PC-9 (cell line): ENCODE measurements around the gene BCKDK. TPM values are rescaled to one million over a fixed set of nuclear protein-coding genes. Genes with fewer than 3 reads are reported as not detected.

Experiments
- BruUV-seq: library from RNA; stranded (reverse); fragments of 400-500 nt; replicated peaks from 2 replicates; lab custom pipeline; 2021; lab: Mats Ljungman, UMichigan
- CTCF ChIA-PET: fragments of 300-600 bp; sonication (Branson Sonifier 250); formaldehyde crosslinking; loops from one replicate; lab custom pipeline; 2022; ENCODE audit warnings: antibody characterized with exemption; lab: Charles Lee
- POLR2A ChIA-PET: fragments of 300-600 bp; sonication (Branson Sonifier 250); formaldehyde crosslinking; loops from one replicate; lab custom pipeline; 2022; ENCODE audit warnings: antibody characterized with exemption; ENCODE audit not compliant: unreplicated experiment; lab: Charles Lee
- DNase-seq, 2 experiments: peaks; one replicate each; pipeline versions ENCODE4 v3.0.0 to v3.0.0-alpha.2; 2015 to 2022; ENCODE audit warnings: mixed read lengths in 1 of 2
- H2AFZ ChIP-seq: fragments of 200-600 bp; sonication (generic); 2 replicates; pipeline ENCODE4 v1.8.1; 2017; ENCODE audit warnings: antibody characterized with exemption
- H3F3A ChIP-seq: fragments of 200-600 bp; sonication (generic); 2 replicates; pipeline ENCODE4 v1.8.1; 2017; ENCODE audit warnings: antibody characterized with exemption, mild to moderate bottlenecking, low read depth; ENCODE audit not compliant: insufficient read depth
- H3K27ac ChIP-seq: fragments of 200-600 bp; sonication (generic); 2 replicates; pipeline ENCODE4 v1.6.1; 2016; ENCODE audit warnings: mixed run types
- H3K27me3 ChIP-seq: fragments of 200-600 bp; sonication (generic); 2 replicates; pipeline ENCODE4 v1.6.1; 2016; ENCODE audit warnings: low read depth, mixed run types; ENCODE audit not compliant: insufficient read depth
- H3K36me3 ChIP-seq: fragments of 200-600 bp; sonication (generic); 2 replicates; pipeline ENCODE4 v1.6.1; 2016; ENCODE audit warnings: low read depth, mixed run types
- H3K4me1 ChIP-seq: fragments of 200-600 bp; sonication (generic); replicated peaks from 2 replicates; pipeline ENCODE4 v1.6.1; 2016; ENCODE audit warnings: mixed run types; ENCODE audit not compliant: insufficient read depth
- H3K4me2 ChIP-seq: fragments of 200-600 bp; sonication (generic); 2 replicates; pipeline ENCODE4 v1.6.1; 2017; ENCODE audit warnings: mixed run types
- H3K4me3 ChIP-seq: fragments of 200-600 bp; sonication (generic); 2 replicates; pipeline ENCODE4 v1.6.1; 2016; ENCODE audit warnings: mixed run types
- H3K79me2 ChIP-seq: fragments of 200-600 bp; sonication (generic); 2 replicates; pipeline ENCODE4 v1.6.1; 2017; ENCODE audit warnings: low read depth, mixed run types
- H3K9me2 ChIP-seq: fragments of 200-600 bp; sonication (generic); 2 replicates; pipeline ENCODE4 v1.8.1; 2017; ENCODE audit warnings: mild to moderate bottlenecking; ENCODE audit not compliant: insufficient read depth
- H3K9me3 ChIP-seq: fragments of 200-600 bp; sonication (generic); 2 replicates; pipeline ENCODE4 v1.8.1; 2016; ENCODE audit warnings: low read depth; ENCODE audit not compliant: insufficient read depth
- H4K20me1 ChIP-seq: fragments of 200-600 bp; sonication (generic); 2 replicates; pipeline ENCODE4 v1.8.1; 2017; ENCODE audit not compliant: insufficient read depth
- CTCF ChIP-seq: fragments of 200-600 bp; sonication (generic); conservative IDR thresholded peaks from 2 replicates; pipeline ENCODE4 v1.6.1; 2017; ENCODE audit warnings: mixed run types, antibody characterized with exemption, mild to moderate bottlenecking, moderate library complexity
- EZH2 ChIP-seq: fragments of 200-600 bp; sonication (generic); IDR thresholded peaks from 2 replicates; pipeline ENCODE4 v1.8.0; 2017; ENCODE audit warnings: antibody characterized with exemption, low read depth
- intact Hi-C: fragments of 100-400 bp; cut with micrococcal nuclease; formaldehyde crosslinking; loops from one replicate; pipeline ENCODE4 v1.10.0; 2022; ENCODE audit not compliant: unreplicated experiment
- total RNA-seq: library from RNA; stranded (reverse); gene quantifications from 2 replicates; pipeline ENCODE4 v1.2.3, GENCODE V29; 2021

BCKDK gene
- total RNA-seq, 1 experiment from 2014 or later, result 41.5 TPM

DNA sequence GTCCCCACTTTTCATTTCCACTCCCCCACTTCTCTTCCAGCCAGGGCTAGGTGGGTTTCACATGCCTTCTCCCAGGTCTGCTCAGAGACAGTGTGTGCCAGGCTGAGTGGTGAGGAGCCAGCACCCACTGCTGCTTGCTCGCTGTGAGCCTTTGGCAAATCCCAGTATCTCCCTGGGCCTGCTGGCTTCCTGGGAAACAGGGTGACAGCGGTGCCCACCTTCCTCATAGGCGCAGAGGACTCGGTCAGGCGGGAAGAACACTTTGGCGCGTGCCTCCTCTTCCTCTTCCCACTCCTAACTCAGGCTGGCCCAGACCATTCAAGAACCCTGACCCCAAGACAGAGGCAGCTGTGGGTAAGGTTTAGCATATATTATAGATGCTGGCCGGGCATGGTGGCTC is 19.0 kb upstream of the BCKDK start:
- H3K4me2 ChIP-seq, result no peak overlapping the region

DNA sequence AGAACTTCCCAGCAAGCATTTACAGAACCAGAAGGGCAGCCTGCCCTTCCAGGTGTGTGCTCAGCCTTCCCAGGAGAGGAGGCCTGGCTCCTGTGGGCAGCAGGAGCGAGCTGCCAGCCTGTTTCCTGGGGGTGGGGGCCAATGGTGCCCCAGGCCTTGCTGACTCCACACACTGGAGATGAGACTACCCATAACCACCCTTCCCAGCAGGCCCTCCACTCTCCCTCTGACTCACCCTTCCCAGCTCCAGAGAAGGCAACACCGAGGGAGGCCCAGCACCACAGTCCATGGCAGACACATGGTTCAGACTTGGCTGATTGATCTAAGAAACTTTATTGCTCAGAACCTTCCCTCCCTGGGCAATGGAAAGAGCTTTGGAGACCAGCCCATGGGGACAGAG is 17.6 kb upstream of the BCKDK start:
- Histone ChIP-seq H3K9me2 (no peaks in the 10 kb centered on the region), H3F3A (peaks cover 15% of the 10 kb centered on the region), H3K4me3 (no peak overlapping the region), H3K27ac (no peak overlapping the region), H3K79me2 (peaks cover 4% of the 10 kb centered on the region; the same call in 1 of the 2 replicates), H3K9me3 (no peaks in the 10 kb centered on the region), H4K20me1 (no peaks in the 10 kb centered on the region), H3K4me1 (0 out of 2 replicates have a peak, but pooled peaks cover 3% of the 10 kb centered on the region), H3K4me2 (no peak overlapping the region), H2AFZ (no peak overlapping the region), H3K27me3 (no peaks in the 10 kb centered on the region), H3K36me3 (no peaks in the 10 kb centered on the region)
- no TSS peak for BruUV-seq
- no peak for TF ChIP-seq CTCF
- no peak for TF ChIP-seq EZH2
- POLR2A ChIA-PET, result no interaction called here
- CTCF ChIA-PET, result no interaction called here
- intact Hi-C loops, result loop anchor here (10.0 kb wide), 1 partner anchor 294 kb away; no protein-coding TSS in a partner anchor
- DNase-seq, result peak in 1 of 2 experiments; percentile 31

More for the DNA sequence above, 19.0 kb upstream of the BCKDK start:
- TF ChIP-seq CTCF (no peak), EZH2 (no peak)
- Histone ChIP-seq H3K9me3 (no peaks in the 10 kb centered on the region), H3K9me2 (no peaks in the 10 kb centered on the region), H3K27ac (no peak overlapping the region), H3K4me3 (no peak overlapping the region), H3K79me2 (peaks cover 4% of the 10 kb centered on the region; the same call in 1 of the 2 replicates), H3F3A (peaks cover 5% of the 10 kb centered on the region), H4K20me1 (no peaks in the 10 kb centered on the region), H3K36me3 (no peaks in the 10 kb centered on the region), H3K4me1 (0 out of 2 replicates have a peak, but pooled peaks cover 3% of the 10 kb centered on the region), H2AFZ (no peak overlapping the region), H3K27me3 (no peaks in the 10 kb centered on the region)
- no TSS peak for BruUV-seq
- intact Hi-C loops, result no loop called here
- no peak for DNase-seq
- ChIA-PET POLR2A (no interaction called here), CTCF (no interaction called here)

DNA sequence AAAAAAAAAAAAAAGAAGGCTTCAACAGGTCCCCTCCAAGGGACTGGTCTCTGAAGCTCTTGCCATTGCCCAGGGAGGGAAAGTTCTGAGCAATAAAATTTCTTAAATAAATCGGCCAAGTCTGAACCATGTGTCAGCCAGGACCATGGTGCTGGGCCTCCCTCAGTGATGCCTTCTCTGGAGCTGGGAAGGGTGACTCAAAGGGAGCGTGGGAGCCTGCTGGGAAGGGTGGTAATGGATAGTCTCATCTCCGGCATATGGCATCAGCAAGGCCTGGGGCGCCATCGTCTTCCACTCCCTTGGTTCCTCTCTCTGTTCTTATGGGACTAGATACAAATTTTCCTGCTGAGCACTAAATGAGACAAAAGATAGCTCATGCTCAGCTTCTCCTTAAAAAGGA is 15.9 kb upstream of the BCKDK start:
- H3K4me1 ChIP-seq, result 0 out of 2 replicates have a peak, but pooled peaks cover 3% of the 10 kb centered on the region
- no peaks in the 10 kb centered on the region for H3K9me2 ChIP-seq
- DNase-seq, result no peak
- no peaks in the 10 kb centered on the region for H3K9me3 ChIP-seq
- ChIA-PET POLR2A (interaction anchor here (0.9 kb wide), 1 partner anchor 10 kb away, joined by 8 read pairs; no protein-coding TSS in a partner anchor), CTCF (interaction anchor here (0.6 to 1.1 kb wide), 3 partner anchors 41 to 199 kb away, joined by 3 to 4 read pairs (median 3); partner anchors contain the start of gene BCL7C)
- no TSS peak for BruUV-seq
- H3K36me3 ChIP-seq, result no peaks in the 10 kb centered on the region
- no peaks in the 10 kb centered on the region for H4K20me1 ChIP-seq
- intact Hi-C loops, result loop anchor here (10.0 kb wide), 1 partner anchor 292 kb away; no protein-coding TSS in a partner anchor
- H3K4me2 ChIP-seq, result no peak overlapping the region
- no peak overlapping the region for H3K4me3 ChIP-seq
- no peaks in the 10 kb centered on the region for H3K27me3 ChIP-seq
- no peak overlapping the region for H3K27ac ChIP-seq
- peaks cover 4% of the 10 kb centered on the region; the same call in 1 of the 2 replicates for H3K79me2 ChIP-seq
- H2AFZ ChIP-seq, result no peak overlapping the region
- TF ChIP-seq EZH2, result no peak
- TF ChIP-seq CTCF, result no peak
- peaks cover 17% of the 10 kb centered on the region for H3F3A ChIP-seq
